Measurements from ENCODE around the gene VPS26C. TPM values are rescaled to one million over a fixed set of nuclear protein-coding genes. Genes with fewer than 3 reads are reported as not detected.

Gene VPS26C
- total and polyA plus RNA-seq, 2 of the 13 experiments (the other 11 are each of a cell fraction or from before 2014, with no cell fraction given), result 30.3 to 39.7 TPM

DNA sequence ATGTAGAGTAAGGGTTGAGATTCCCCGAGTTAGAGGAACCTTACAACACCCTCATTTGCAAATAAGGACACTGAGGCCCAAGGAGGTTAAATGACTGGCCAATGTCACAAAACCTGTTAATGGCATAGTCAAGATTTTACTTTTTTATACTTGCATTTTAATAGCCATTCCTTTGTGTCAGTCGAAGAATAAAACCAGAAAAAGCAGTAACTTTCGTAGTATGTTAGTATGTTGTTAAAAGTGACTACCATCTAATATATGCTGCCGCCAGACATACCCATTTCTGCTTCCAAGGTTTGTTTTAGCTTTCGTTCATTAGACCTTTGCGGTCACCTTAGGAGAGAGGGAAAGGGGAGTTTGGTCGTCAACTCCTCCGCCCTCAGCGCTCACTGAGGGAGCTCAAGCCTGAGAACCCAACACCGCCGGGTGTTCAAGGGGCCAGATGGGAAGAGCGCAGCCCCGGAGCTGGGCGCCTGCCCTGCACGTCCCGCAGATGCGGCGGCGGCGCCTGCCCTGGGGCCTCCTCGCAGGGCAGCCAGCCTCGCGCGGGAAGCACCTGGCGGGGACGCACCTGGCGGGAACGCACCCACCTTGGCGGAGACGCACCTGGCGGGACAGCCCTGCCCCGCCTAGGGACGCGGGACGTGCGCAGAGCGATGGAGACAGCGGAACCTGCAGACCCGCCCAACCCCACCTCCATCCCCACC, 466 bp downstream of the VPS26C start (continued):
- TF ChIP-seq TP53 (CRISPR knock-in tag; conservative IDR thresholded peaks at IDR 0.05) (no peak), ZBTB43 (CRISPR knock-in tag; conservative IDR thresholded peaks at IDR 0.05) (no peak), ZMYM4 (CRISPR knock-in tag; IDR thresholded peaks at IDR 0.05) (no peak), ZNF775 (CRISPR knock-in tag; IDR thresholded peaks at IDR 0.05; ENCODE audit: borderline replicate concordance) (no peak), ZNF124 (CRISPR knock-in tag; IDR thresholded peaks at IDR 0.05) (no peak), ATF1 (CRISPR knock-in tag; IDR thresholded peaks at IDR 0.05) (no peak), ZNF720 (CRISPR knock-in tag; IDR thresholded peaks at IDR 0.05) (no peak), ZNF563 (CRISPR knock-in tag; IDR thresholded peaks at IDR 0.05) (peak; percentile 12; the same call in 1 of the 2 replicates), MED8 (CRISPR knock-in tag; IDR thresholded peaks at IDR 0.05; ENCODE audit: insufficient replicate concordance) (peak; percentile 21), KLF11 (CRISPR knock-in tag; IDR thresholded peaks at IDR 0.05) (no peak), HNRNPK (IDR thresholded peaks at IDR 0.05; ENCODE audit: low read depth, low read length, poor library complexity, severe bottlenecking) (peak; percentile 91), ZBTB46 (CRISPR knock-in tag; IDR thresholded peaks at IDR 0.05; ENCODE audit: borderline replicate concordance) (no peak), ARID2 (CRISPR knock-in tag; IDR thresholded peaks at IDR 0.05; ENCODE audit: borderline replicate concordance) (peak; percentile 84; the same call in 1 of the 2 replicates), ZNF343 (CRISPR knock-in tag; IDR thresholded peaks at IDR 0.05) (peak; percentile 20; the same call in 1 of the 2 replicates), SCMH1 (CRISPR knock-in tag; IDR thresholded peaks at IDR 0.05; ENCODE audit: borderline replicate concordance) (no peak), AHDC1 (CRISPR knock-in tag; IDR thresholded peaks at IDR 0.05; ENCODE audit: borderline replicate concordance) (no peak)
- TF ChIP-seq, protein P1, sequence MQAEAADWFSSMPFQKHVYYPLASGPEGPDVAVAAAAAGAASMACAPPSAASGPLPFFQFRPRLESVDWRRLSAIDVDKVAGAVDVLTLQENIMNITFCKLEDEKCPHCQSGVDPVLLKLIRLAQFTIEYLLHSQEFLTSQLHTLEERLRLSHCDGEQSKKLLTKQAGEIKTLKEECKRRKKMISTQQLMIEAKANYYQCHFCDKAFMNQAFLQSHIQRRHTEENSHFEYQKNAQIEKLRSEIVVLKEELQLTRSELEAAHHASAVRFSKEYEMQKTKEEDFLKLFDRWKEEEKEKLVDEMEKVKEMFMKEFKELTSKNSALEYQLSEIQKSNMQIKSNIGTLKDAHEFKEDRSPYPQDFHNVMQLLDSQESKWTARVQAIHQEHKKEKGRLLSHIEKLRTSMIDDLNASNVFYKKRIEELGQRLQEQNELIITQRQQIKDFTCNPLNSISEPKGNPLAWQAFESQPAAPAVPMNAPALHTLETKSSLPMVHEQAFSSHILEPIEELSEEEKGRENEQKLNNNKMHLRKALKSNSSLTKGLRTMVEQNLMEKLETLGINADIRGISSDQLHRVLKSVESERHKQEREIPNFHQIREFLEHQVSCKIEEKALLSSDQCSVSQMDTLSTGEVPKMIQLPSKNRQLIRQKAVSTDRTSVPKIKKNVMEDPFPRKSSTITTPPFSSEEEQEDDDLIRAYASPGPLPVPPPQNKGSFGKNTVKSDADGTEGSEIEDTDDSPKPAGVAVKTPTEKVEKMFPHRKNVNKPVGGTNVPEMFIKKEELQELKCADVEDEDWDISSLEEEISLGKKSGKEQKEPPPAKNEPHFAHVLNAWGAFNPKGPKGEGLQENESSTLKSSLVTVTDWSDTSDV (CRISPR knock-in tag; IDR thresholded peaks at IDR 0.05), result no peak

Measured in HepG2 (cell line).